IPS-18c (cell line): ENCODE measurements around the gene IL27RA.

Experiments
- H3K4me3 ChIP-seq: 2 replicates; pipeline ENCODE4 v1.7.0; 2013; ENCODE audit warnings: low read depth, mild to moderate bottlenecking, low read length, moderate library complexity; ENCODE audit not compliant: insufficient read depth
- H3K9me3 ChIP-seq: one replicate; pipeline ENCODE4 v1.6.1; 2013; ENCODE audit warnings: mild to moderate bottlenecking, low read length, moderate library complexity; ENCODE audit not compliant: control insufficient read depth, insufficient read depth

Gene IL27RA

GRCh38 chr19:14031719-14032480 lies at the start of gene IL27RA:
Gene IL27RA (plus strand): TSS chr19:14031762. CDS start chr19:14031873, 111 bp downstream.
- Histone ChIP-seq H3K4me3 (peak within 1 kb of the TSS; percentile 94), H3K9me3 (peaks cover 4% of the 10 kb centered on the region)

GRCh38 chr19:13981988-13982501 lies 49.5 kb upstream of the IL27RA start:
- H3K4me3 ChIP-seq: no peak overlapping the region
- peaks cover 2% of the 10 kb centered on the region for H3K9me3 ChIP-seq

- H3K9me3 ChIP-seq: peaks cover 2% of the 10 kb centered on the region
- no peak overlapping the region for H3K4me3 ChIP-seq
Observed at GRCh38 chr19:13982773-13983172, 48.8 kb upstream of the IL27RA start.

GRCh38 chr19:13983213-13983889 lies 48.2 kb upstream of the IL27RA start:
- H3K4me3 ChIP-seq: no peak overlapping the region

GRCh38 chr19:13984186-13984585 lies 47.4 kb upstream of the IL27RA start:
- Histone ChIP-seq H3K9me3 (peaks cover 2% of the 10 kb centered on the region), H3K4me3 (no peak overlapping the region)

More at GRCh38 chr19:13983213-13983889, 48.2 kb upstream of the IL27RA start:
- H3K9me3 ChIP-seq: peaks cover 2% of the 10 kb centered on the region

- Histone ChIP-seq H3K4me3 (no peak overlapping the region), H3K9me3 (peaks cover 2% of the 10 kb centered on the region)
Observed at GRCh38 chr19:13984875-13985741, 46.5 kb upstream of the IL27RA start.

- Histone ChIP-seq H3K4me3 (peak overlapping the region; percentile 20; the same call in 1 of the 2 replicates), H3K9me3 (peaks cover 2% of the 10 kb centered on the region)
Observed at GRCh38 chr19:13985771-13986347, 45.7 kb upstream of the IL27RA start.

GRCh38 chr19:13986348-13986904 lies 45.1 kb upstream of the IL27RA start:
- Histone ChIP-seq H3K4me3 (0 out of 2 replicates have a peak overlapping the region, but pooled peaks have one; percentile 20), H3K9me3 (peaks cover 2% of the 10 kb centered on the region)

GRCh38 chr19:13987101-13987890 lies 44.3 kb upstream of the IL27RA start:
- H3K4me3 ChIP-seq: no peak overlapping the region
- peaks cover 2% of the 10 kb centered on the region for H3K9me3 ChIP-seq

GRCh38 chr19:13989487-13989886 lies 42.1 kb upstream of the IL27RA start:
- Histone ChIP-seq H3K4me3 (no peak overlapping the region), H3K9me3 (peaks cover 2% of the 10 kb centered on the region)

GRCh38 chr19:13990085-13990484 lies 41.5 kb upstream of the IL27RA start:
- Histone ChIP-seq H3K9me3 (peaks cover 2% of the 10 kb centered on the region), H3K4me3 (no peak overlapping the region)

- peaks cover 2% of the 10 kb centered on the region for H3K9me3 ChIP-seq
- H3K4me3 ChIP-seq: no peak overlapping the region
Observed at GRCh38 chr19:13992025-13992424, 39.5 kb upstream of the IL27RA start.

GRCh38 chr19:13993590-13994300 lies 37.8 kb upstream of the IL27RA start:
- H3K4me3 ChIP-seq: no peak overlapping the region
- peaks cover 1% of the 10 kb centered on the region for H3K9me3 ChIP-seq

GRCh38 chr19:13995017-13995728 lies 36.4 kb upstream of the IL27RA start:
- Histone ChIP-seq H3K4me3 (no peak overlapping the region), H3K9me3 (peaks cover 4% of the 10 kb centered on the region)
